Hepatic stellate cell (primary cell): Measurements from ENCODE around the gene GRIK2.
A peak's percentile ranks its signal among the peaks of the same experiment; 100 is the strongest.
"Not testable (repeated sequence)": the region's sequence is repeated elsewhere in the genome, so short reads cannot be mapped to it uniquely, and the experiment has no call there.

Source experiments
- DNase-seq: peaks from one replicate; pipeline ENCODE4 v3.0.0; 2011; ENCODE audit warnings: low spot score

The GRIK2 gene

GRCh38 chr6:101393251-101393828 is at the start of gene GRIK2:
GRIK2 (plus strand) TSS chr6:101393708.
- peak; percentile 57 for DNase-seq

GRCh38 chr6:101344885-101345284 is 48.6 kb upstream of the GRIK2 start:
- DNase-seq: no peak

- DNase-seq: no peak
Measured at GRCh38 chr6:101348816-101349215, 44.7 kb upstream of the GRIK2 start.

GRCh38 chr6:101350631-101351030 is 42.9 kb upstream of the GRIK2 start:
- not testable (repeated sequence) for DNase-seq

GRCh38 chr6:101351173-101351572 is 42.3 kb upstream of the GRIK2 start:
- DNase-seq: no peak

GRCh38 chr6:101352316-101352715 is 41.2 kb upstream of the GRIK2 start:
- no peak for DNase-seq

GRCh38 chr6:101365181-101365580 is 28.3 kb upstream of the GRIK2 start:
- DNase-seq: no peak

GRCh38 chr6:101379926-101380325 is 13.6 kb upstream of the GRIK2 start:
- DNase-seq: no peak

GRCh38 chr6:101380897-101381630 is 12.4 kb upstream of the GRIK2 start:
- no peak for DNase-seq

- DNase-seq: not testable (repeated sequence)
Measured at GRCh38 chr6:101383747-101384146, 9.8 kb upstream of the GRIK2 start.

GRCh38 chr6:101386982-101387381 is 6.5 kb upstream of the GRIK2 start:
- DNase-seq: no peak

GRCh38 chr6:101391772-101392585 is 1.5 kb upstream of the GRIK2 start:
- DNase-seq: no peak

- DNase-seq: no peak
Measured at GRCh38 chr6:101392586-101393230, 800 bp upstream of the GRIK2 start.

GRCh38 chr6:101393829-101394251 is 332 bp downstream of the GRIK2 start:
- DNase-seq: no peak

GRCh38 chr6:101394936-101395335 is 1.4 kb downstream of the GRIK2 start:
- DNase-seq: no peak

GRCh38 chr6:101395345-101395744 is 1.8 kb downstream of the GRIK2 start:
- no peak for DNase-seq

- DNase-seq: no peak
Measured at GRCh38 chr6:101396548-101397173, 3.2 kb downstream of the GRIK2 start.

GRCh38 chr6:101397199-101397598 is 3.7 kb downstream of the GRIK2 start:
- no peak for DNase-seq

- DNase-seq: no peak
Measured at GRCh38 chr6:101398716-101399615, 5.5 kb downstream of the GRIK2 start.

GRCh38 chr6:101399616-101400162 is 6.2 kb downstream of the GRIK2 start:
- no peak for DNase-seq
